Effector memory CD4-positive, alpha-beta T cell (primary cell): ENCODE results near the gene ZDHHC17.
"Not testable (repeated sequence)": the region's sequence is repeated elsewhere in the genome, so short reads cannot be mapped to it uniquely, and the experiment has no call there.

Experiments used
- DNase-seq, 3 donors: peaks; one replicate each; pipeline ENCODE4 v3.0.0-alpha.2; 2020
- H3K27ac ChIP-seq: 2 replicates; pipeline ENCODE4 v1.7.0; 2013; ENCODE audit warnings: mild to moderate bottlenecking, low read length, moderate library complexity; ENCODE audit not compliant: insufficient read depth, poor library complexity, severe bottlenecking
- H3K27me3 ChIP-seq: replicated peaks from 2 replicates; pipeline ENCODE4 v1.7.0; 2013; ENCODE audit warnings: mild to moderate bottlenecking, low read length; ENCODE audit not compliant: insufficient read depth, control insufficient read depth, poor library complexity, severe bottlenecking
- H3K36me3 ChIP-seq: 2 replicates; pipeline ENCODE4 v1.7.0; 2013; ENCODE audit warnings: mild to moderate bottlenecking, low read length, moderate library complexity; ENCODE audit not compliant: control insufficient read depth, insufficient read depth
- H3K4me1 ChIP-seq: 2 replicates; pipeline ENCODE4 v1.7.0; 2013; ENCODE audit warnings: low read length, mild to moderate bottlenecking; ENCODE audit not compliant: control insufficient read depth, insufficient read depth, poor library complexity, severe bottlenecking
- H3K4me3 ChIP-seq: 2 replicates; pipeline ENCODE4 v1.7.0; 2013; ENCODE audit warnings: low read length, low read depth, mild to moderate bottlenecking; ENCODE audit not compliant: insufficient read depth, poor library complexity, severe bottlenecking
- H3K9me3 ChIP-seq: 2 replicates; pipeline ENCODE4 v1.7.0; 2013; ENCODE audit warnings: mild to moderate bottlenecking, low read length, moderate library complexity; ENCODE audit not compliant: control insufficient read depth

The ZDHHC17 gene

DNA sequence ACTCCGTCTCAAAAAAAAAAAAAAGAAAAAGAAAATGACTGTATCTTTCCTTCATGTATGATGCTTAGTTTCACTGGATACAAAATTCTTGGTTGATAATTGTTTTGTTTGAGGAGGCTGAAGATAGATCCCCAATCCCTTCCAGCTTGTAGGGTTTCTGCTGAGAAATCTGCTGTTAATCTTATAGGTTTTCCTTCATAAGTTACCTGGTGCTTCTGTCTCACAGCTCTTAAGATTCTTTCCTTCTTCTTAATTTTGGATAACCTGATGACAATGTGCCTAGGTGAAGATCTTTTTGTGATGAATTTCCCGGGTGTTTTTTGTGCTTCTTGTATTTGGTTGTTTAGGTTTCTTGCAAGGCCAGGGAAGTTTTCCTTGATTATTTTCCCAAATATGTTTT, 26.2 kb upstream of the ZDHHC17 start:
- not testable (repeated sequence) for DNase-seq, H3K36me3 ChIP-seq, H3K9me3 ChIP-seq, H3K4me3 ChIP-seq, H3K4me1 ChIP-seq, H3K27ac ChIP-seq, H3K27me3 ChIP-seq

DNA sequence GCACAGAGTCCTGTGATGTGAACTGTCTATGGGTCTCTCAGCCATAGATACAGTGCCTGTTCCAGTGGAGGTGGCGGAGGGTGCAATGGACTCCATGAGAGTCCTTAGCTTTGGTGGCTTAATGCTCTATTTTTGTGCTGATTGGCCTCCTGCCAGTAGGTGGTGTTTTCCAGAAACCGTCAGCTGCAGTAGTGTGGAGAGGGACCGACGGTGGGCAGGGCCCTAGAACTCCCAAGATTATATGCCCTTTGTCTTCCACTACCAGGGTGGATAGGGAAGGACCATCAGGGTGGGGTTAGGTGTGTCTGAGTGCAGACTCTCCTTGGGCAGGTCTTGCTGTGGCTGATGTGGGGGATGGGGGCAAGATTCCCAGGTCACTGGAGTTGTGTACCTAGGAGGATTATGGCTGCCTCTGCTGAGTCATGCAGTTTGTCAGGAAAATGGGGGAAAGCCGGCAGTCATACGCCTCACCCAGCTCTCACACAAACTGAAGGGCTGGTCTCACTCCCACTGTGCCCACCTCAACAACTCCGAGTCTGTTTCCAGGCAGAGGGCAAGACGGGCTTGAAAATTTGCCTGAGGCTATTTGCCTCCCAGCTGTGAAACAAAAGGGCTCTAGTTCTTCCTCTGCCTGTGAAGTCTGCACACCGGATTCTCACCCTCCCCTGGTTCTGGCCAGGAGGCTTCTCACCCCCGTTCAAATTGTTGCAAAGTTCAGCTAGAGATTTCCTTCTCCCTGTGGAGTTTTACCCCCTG, 24.9 kb upstream of the ZDHHC17 start:
- H3K27ac ChIP-seq = no peak overlapping the region
- H3K36me3 ChIP-seq = no peaks in the 10 kb centered on the region
- no peaks in the 10 kb centered on the region for H3K27me3 ChIP-seq
- H3K4me1 ChIP-seq = no peaks in the 10 kb centered on the region
- DNase-seq = no peak
- no peak overlapping the region for H3K4me3 ChIP-seq
- no peaks in the 10 kb centered on the region for H3K9me3 ChIP-seq

DNA sequence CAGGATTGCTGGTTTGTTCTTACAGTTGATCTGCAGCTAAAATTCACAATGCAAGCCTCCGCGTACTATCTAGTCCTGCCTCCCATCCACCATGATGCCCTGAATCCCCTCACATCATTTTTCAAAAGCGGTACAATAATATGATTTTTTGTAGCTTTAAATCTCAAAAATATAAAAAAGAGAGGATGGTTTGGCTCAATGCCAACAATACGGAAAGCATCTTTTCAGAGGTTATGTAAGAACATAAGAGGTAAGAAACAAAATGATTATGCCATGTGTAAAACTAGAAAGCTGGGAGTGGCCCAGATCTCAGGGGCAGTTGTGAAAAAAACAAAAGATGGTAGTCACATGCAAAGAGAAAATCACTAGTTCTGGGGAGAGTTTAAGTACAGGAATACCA, 24.0 kb upstream of the ZDHHC17 start:
- no peaks in the 10 kb centered on the region for H3K9me3 ChIP-seq
- H3K36me3 ChIP-seq = no peaks in the 10 kb centered on the region
- no peaks in the 10 kb centered on the region for H3K4me1 ChIP-seq
- no peaks in the 10 kb centered on the region for H3K27me3 ChIP-seq
- no peak overlapping the region for H3K27ac ChIP-seq
- H3K4me3 ChIP-seq = no peak overlapping the region
- DNase-seq = no peak

DNA sequence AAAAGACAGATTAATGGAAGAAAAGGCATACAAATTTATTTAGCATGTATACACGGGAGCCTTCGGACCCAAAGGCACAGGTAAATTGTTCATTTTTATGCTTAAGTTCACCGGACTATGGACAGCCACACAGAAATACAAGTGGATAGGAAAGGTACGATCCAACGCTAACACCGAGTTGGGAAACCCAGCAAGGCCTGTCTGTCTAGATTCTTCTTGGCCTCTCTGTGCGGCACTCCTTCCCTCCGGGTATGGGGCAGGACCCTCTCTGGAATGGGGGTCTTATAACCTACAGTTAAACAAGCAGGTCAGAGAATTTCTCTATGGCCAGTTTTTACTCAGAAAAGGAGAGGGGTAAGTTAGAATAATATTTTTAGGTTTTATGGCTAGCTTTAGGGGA, 23.4 kb upstream of the ZDHHC17 start:
- no peaks in the 10 kb centered on the region for H3K4me1 ChIP-seq
- H3K27me3 ChIP-seq = no peaks in the 10 kb centered on the region
- no peaks in the 10 kb centered on the region for H3K9me3 ChIP-seq
- no peak overlapping the region for H3K4me3 ChIP-seq
- no peak for DNase-seq
- no peaks in the 10 kb centered on the region for H3K36me3 ChIP-seq
- no peak overlapping the region for H3K27ac ChIP-seq

DNA sequence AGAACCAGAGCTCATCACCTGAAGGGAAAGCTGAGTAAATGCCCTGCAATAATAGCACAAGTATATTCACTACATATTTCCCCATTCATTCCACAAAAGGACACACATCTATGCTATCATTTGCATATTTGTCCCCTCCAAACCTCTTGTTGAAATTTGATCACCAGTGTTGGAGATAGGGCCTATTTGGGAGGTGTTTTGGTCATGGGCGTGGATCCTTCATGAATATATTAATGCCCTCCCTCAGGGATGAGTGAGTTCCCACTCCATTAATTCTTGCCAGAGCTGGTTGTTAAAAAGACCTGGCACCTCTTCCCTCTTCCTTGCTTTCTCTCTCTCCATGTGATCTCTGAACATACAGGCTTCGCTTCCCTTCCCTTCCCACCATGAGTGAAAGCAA, 18.6 kb upstream of the ZDHHC17 start:
- Histone ChIP-seq H3K4me3 (no peak overlapping the region), H3K4me1 (no peaks in the 10 kb centered on the region), H3K27me3 (no peaks in the 10 kb centered on the region), H3K9me3 (no peaks in the 10 kb centered on the region), H3K36me3 (no peaks in the 10 kb centered on the region), H3K27ac (no peak overlapping the region)
- DNase-seq = no peak

DNA sequence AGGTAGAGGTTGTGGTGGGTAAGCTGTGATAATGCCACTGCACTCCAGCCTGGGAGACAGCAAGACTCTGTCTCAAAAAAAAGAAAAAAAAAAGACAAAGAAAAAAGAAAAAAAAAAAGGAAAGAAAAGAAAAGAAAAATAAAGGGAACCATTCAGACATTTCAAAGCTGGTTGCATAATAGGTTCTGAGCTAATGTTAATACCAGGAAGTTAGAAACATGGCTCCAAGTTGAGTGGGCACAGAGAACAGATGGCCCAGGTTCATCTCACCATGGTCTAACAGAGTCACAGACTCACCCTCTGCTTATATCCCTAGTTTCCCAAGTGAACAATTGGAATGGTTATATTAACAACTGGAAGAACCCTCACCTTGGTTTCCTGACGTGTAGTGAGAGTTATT, 17.4 kb upstream of the ZDHHC17 start:
- H3K27me3 ChIP-seq = no peaks in the 10 kb centered on the region
- no peak for DNase-seq
- no peaks in the 10 kb centered on the region for H3K9me3 ChIP-seq
- H3K36me3 ChIP-seq = no peaks in the 10 kb centered on the region
- H3K4me3 ChIP-seq = no peak overlapping the region
- H3K4me1 ChIP-seq = no peaks in the 10 kb centered on the region
- no peak overlapping the region for H3K27ac ChIP-seq

DNA sequence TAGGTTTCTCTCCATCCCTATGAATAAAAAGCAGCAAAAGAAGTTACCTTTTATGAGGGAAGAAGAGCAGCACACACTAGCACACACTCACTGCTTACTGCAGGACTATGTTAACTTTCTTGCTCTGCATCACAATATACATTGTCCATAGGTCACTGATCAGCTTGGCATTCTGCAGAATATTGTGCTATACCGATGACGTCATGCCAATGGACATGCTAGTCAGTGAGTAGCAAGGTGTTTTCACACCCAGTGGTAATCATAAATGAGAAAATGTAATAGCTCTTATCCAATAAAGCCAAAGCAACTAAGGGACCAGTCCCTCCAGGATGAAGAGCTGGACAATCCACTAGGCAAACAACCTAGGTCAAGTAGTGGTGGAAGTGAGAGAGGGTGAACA, 16.7 kb upstream of the ZDHHC17 start:
- H3K4me3 ChIP-seq = no peak overlapping the region
- H3K9me3 ChIP-seq = no peaks in the 10 kb centered on the region
- no peaks in the 10 kb centered on the region for H3K27me3 ChIP-seq
- no peak for DNase-seq
- H3K36me3 ChIP-seq = no peaks in the 10 kb centered on the region
- no peaks in the 10 kb centered on the region for H3K4me1 ChIP-seq
- no peak overlapping the region for H3K27ac ChIP-seq

DNA sequence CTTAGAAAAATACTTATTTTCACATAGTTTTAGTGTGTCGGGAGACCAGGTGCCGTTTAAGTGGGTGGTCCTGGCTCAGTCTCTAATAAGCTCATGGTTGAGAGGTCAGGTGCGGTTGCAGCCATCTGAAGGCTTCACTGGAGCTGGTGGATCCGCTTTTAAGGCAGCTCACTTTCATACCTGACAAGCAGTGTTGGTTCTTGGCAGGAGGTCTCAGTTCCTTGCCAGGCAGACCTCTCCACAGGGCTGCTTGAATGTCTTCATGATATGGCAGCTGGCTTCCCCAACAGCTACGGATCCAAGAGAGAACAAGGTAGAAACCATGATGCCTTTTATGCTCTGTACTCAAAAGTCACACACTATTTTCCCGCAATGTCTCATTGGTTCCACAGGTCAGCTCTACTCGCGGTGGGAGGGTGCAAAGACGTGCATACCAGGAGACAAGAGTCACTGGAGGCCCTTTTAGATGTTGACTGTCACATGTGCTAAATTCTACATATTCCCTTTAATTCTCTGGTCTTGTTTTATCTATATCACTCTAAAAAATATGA, 8.0 kb upstream of the ZDHHC17 start:
- H3K4me3 ChIP-seq = no peak overlapping the region
- no peaks in the 10 kb centered on the region for H3K27me3 ChIP-seq
- H3K36me3 ChIP-seq = no peaks in the 10 kb centered on the region
- H3K9me3 ChIP-seq = no peaks in the 10 kb centered on the region
- DNase-seq = no peak
- no peak overlapping the region for H3K27ac ChIP-seq
- no peaks in the 10 kb centered on the region for H3K4me1 ChIP-seq

DNA sequence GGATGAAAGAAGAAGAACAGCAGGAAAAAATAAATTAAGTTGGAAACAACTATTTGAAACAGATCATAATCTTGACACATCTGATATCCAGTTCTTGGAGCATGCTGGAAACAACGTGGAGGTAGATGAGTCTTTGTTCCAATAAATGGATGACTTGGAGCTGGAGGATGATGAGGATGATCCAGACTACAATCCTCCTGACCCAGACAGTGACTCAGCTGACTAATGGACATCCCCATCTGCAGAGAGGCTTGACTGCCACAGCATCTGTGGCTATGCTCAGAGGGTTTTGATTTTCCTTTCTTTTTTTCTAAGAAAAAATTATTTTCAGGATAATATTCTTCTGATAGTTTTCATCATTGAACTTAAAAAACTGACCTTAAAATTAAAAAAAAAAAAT, 6.2 kb upstream of the ZDHHC17 start:
- no peak overlapping the region for H3K27ac ChIP-seq
- H3K9me3 ChIP-seq = no peaks in the 10 kb centered on the region

DNA sequence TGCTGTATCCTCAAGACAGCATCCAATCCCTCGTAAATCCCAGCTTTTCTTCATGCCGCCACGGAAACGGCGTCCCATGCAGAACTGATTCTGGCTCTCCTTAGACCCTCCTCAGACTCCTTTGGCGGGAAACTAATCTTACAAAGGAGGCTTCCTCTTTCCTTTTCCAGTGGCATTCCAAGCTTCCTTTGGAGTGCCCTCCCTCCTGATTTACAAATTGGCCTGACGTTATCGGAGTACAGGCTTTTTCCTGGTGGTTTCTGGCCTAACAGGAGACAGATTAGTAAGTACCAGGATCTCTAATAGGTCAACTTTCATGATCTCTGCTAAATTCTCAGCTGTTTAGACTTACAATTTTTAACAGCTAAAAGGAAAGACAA, 1.3 kb upstream of the ZDHHC17 start:
- H3K36me3 ChIP-seq = no peaks in the 10 kb centered on the region
- no peaks in the 10 kb centered on the region for H3K4me1 ChIP-seq
- H3K4me3 ChIP-seq = no peak overlapping the region
- H3K27ac ChIP-seq = no peak overlapping the region
- no peak for DNase-seq
- H3K27me3 ChIP-seq = no peaks in the 10 kb centered on the region
- H3K9me3 ChIP-seq = no peaks in the 10 kb centered on the region

More for the DNA sequence above, 6.2 kb upstream of the ZDHHC17 start:
- Histone ChIP-seq H3K4me3 (no peak overlapping the region), H3K36me3 (no peaks in the 10 kb centered on the region), H3K4me1 (no peaks in the 10 kb centered on the region), H3K27me3 (no peaks in the 10 kb centered on the region)
- no peak for DNase-seq
